Activated CD4-positive, alpha-beta T cell treated with anti-CD3 and anti-CD28 coated beads for 36 hours (primary cell): Measurements from ENCODE around the gene TMEM63A. TPM values are rescaled to one million over a fixed set of nuclear protein-coding genes. Genes with fewer than 3 reads are reported as not detected.

Source experiments
- microRNA-seq: library from miRNA; unstranded; fragments of <30 nt; microRNA quantifications from one replicate; pipeline ENCODE4 v1.2.0, GENCODE V29; 2021; ENCODE audit warnings: borderline replicate concordance
- total RNA-seq, 2 experiments: library from RNA; stranded (reverse); gene quantifications; one replicate each; pipeline ENCODE4 v1.2.3, GENCODE V29; 2021

The TMEM63A gene
- total RNA-seq, 2 experiments from 2014 or later = 47.3 to 48.0 TPM

Small RNA genes lying within 50 kb of the gene (microRNA-seq; reads per million reads assigned to microRNA genes)
- gene MIR6741 = 2.5 reads per million

Other genes starting within 250 kb of the TMEM63A start
- gene ENAH, start 229.3 kb downstream of the TMEM63A start, total RNA-seq = under 1 TPM; 0.62 to 0.81 TPM
- gene SRP9, start 104.6 kb downstream of the TMEM63A start, total RNA-seq = 100 to 1,000 TPM; 263 to 308 TPM
- 1 to 10 TPM; 2.5 to 2.6 TPM for gene EPHX1, start 72.3 kb downstream of the TMEM63A start, total RNA-seq
- not detected for gene LEFTY1, start 6.8 kb upstream of the TMEM63A start, total RNA-seq
- 100 to 1,000 TPM; 106 to 126 TPM for gene PYCR2, start 41.9 kb upstream of the TMEM63A start, total RNA-seq
- gene LEFTY2, start 58.8 kb upstream of the TMEM63A start, total RNA-seq = not detected
- gene SDE2, start 117.0 kb upstream of the TMEM63A start, total RNA-seq = 10 to 100 TPM; 13.5 to 15.0 TPM
- 100 to 1,000 TPM; 176 to 275 TPM for gene H3-3A, start 180.3 kb upstream of the TMEM63A start, total RNA-seq